AG04450 (cell line): ENCODE data around the gene MLX. TPM values are rescaled to one million over a fixed set of nuclear protein-coding genes. Genes with fewer than 3 reads are reported as not detected.
A peak's percentile ranks its signal among the peaks of the same experiment; 100 is the strongest.

Experiments used
- CTCF ChIA-PET: fragments of 300-600, 350-600 bp; formaldehyde crosslinking; extraction: SDS; loops from one replicate; lab custom pipeline; 2022; ENCODE audit warnings: antibody characterized with exemption, inconsistent platforms; lab: Charles Lee
- POLR2A ChIA-PET: fragments of 350-600 bp; formaldehyde crosslinking; extraction: SDS; loops from one replicate; lab custom pipeline; 2021; ENCODE audit warnings: antibody characterized with exemption, inconsistent platforms; lab: Yijun Ruan, JAX
- DNase-seq: peaks from one replicate; pipeline ENCODE4 v3.0.0-alpha.2; 2011; ENCODE audit warnings: low read depth, low spot score
- H3K27ac ChIP-seq: one replicate; pipeline ENCODE4 v1.5.1; 2012; ENCODE audit warnings: low read depth, low read length, control low read depth
- H3K27me3 ChIP-seq: one replicate; pipeline ENCODE4 v1.6.0; 2012; ENCODE audit warnings: low read length; ENCODE audit not compliant: control insufficient read depth, insufficient read depth
- H3K4me3 ChIP-seq: 2 replicates; pipeline ENCODE4 v1.5.1; 2011; ENCODE audit warnings: mild to moderate bottlenecking, low read depth, low read length, control low read depth
- H3K9me3 ChIP-seq: 2 replicates; pipeline ENCODE4 v1.5.1; 2012; ENCODE audit warnings: low read length; ENCODE audit not compliant: control insufficient read depth, insufficient read depth
- CTCF ChIP-seq: IDR thresholded peaks from 2 replicates; pipeline ENCODE4 v1.5.1; 2011; ENCODE audit warnings: low read depth, low read length, control low read depth, inconsistent platforms
- polyA minus RNA-seq: library from RNA; depleted of rRNA, polyadenylated mRNA; stranded (reverse); fragments of >200 nt; gene quantifications from 2 replicates; pipeline ENCODE4 v1.2.3, GENCODE V29; 2011; rRNA and poly(A)+ RNA removed
- polyA plus RNA-seq: library from polyadenylated mRNA; depleted of rRNA; stranded (reverse); fragments of >200 nt; gene quantifications from 2 replicates; pipeline ENCODE4 v1.2.3, GENCODE V29; 2011; rRNA removed

The MLX gene
- 35.4 and 38.2 TPM in 2 replicates for polyA plus RNA-seq
- 39.0 and 39.7 TPM in 2 replicates for polyA minus RNA-seq

DNA sequence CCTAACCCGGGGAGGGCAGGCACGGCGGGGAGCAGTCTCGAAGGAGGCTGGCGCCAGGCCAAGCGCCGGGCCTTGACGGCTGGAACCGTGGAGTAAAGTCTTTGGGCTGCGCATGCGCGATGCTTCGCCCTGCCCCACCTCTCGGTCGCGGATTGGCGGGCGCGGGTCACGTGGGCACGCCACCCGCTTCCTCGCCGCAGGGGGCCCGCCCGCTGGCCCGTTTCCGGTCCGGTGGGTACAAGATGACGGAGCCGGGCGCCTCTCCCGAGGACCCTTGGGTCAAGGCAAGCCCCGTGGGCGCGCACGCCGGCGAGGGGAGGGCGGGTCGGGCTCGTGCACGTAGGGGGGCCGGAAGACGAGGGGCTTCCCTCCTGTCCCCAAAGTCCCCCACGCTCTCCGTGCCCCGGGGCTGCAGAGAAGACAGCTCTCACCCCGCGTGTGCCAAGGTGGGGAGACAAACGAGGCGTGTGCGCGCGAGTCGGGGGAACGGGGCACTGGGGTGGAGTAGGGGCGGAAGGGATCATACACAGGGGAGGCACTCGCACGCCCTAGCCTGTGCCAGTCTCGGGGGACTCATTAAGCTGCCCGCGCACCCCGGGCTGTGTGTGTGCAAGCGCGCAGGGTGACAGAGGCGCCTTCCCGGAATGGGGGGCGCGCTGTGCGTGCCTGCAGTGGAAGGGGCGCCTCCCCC, at the start of gene MLX:
TSS of gene MLX (plus strand) at position 218 of the 691 bp plus-strand sequence. CDS start at position 243, 25 bp downstream.
- ChIA-PET POLR2A (interaction anchor here (0.9 to 1.0 kb wide), 4 partner anchors 10 to 42 kb away, joined by 3 to 4 read pairs (median 4); partner anchors contain the start of genes NAGLU and PSMC3IP), CTCF (interaction anchor here (1.1 kb wide), 1 partner anchor 11 kb away, joined by 4 read pairs; no protein-coding TSS in a partner anchor)
- Histone ChIP-seq H3K9me3 (peaks cover 5% of the 10 kb centered on the region; the same call in 1 of the 2 replicates), H3K27me3 (no peaks in the 10 kb centered on the region), H3K27ac (peak within 1 kb of the TSS; percentile 70), H3K4me3 (peak within 1 kb of the TSS; percentile 91)
- no peak for TF ChIP-seq CTCF
- peak; percentile 62 for DNase-seq

DNA sequence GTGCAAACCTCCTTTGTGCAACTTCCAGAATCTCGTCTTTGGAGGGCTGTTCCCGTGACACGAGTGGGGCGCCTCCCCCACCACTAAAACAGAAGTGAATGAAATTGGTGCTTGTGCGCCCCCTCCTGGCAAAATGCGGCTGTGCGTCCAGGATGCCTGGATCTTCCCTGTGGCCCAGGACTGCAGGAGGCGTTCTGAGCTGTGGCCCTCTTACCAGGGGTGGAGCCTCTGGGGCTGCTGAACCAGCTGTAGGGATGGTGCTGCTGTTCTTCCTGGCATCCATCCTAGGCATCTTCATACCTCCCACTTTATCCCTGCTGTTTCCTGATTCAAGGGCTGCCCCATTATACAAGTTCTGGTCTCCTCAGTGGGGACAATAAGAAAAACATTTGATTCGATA, 49.4 kb upstream of the MLX start:
- Histone ChIP-seq H3K9me3 (no peaks in the 10 kb centered on the region), H3K4me3 (no peak overlapping the region), H3K27ac (peak overlapping the region; percentile 100), H3K27me3 (no peaks in the 10 kb centered on the region)
- ChIA-PET POLR2A (interaction anchor here (1.0 to 3.9 kb wide), 4 partner anchors 10 to 129 kb away, joined by 3 to 68 read pairs (median 4); partner anchors contain the start of genes CAVIN1 and STAT3), CTCF (interaction anchor here (0.5 to 2.2 kb wide), 43 partner anchors 9 to 499 kb away, joined by 3 to 15 read pairs (median 5); partner anchors contain the start of genes CAVIN1, NAGLU and STAT3)
- peak; percentile 87 for DNase-seq
- TF ChIP-seq CTCF: peak; percentile 95

DNA sequence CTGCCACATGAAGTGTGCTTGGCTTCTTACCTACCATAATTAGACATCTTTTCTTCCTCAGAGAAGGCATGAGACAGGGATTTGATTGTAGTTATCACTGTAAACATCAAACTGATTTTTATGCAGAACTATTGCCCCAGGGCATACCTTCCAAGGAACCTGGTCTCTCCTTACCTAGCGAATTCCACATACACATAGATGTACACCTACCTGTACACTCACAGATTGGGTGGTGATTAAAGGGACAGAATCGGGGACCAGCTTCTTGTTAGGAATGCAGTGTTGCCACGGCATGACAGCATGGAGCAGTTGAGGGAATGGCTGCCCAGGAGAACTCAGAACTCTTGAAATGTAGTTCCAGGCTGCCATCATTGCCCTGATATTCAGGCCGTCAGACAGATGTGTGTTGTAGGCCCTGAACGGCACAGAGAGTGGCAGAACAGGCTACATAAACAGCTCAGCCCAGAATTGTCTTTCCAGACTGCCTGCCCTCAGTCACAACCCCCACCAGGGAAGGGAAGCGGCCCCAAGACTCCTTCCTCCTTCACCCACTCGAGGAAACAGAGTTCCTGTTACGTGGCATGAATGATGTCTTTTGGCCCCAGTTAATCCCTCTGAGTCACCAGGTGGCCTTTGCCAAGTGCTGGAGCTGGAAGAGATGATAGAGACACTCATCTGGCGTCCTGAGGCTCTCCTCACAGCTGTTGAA, 48.7 kb upstream of the MLX start:
- Histone ChIP-seq H3K4me3 (no peak overlapping the region), H3K27me3 (no peaks in the 10 kb centered on the region), H3K27ac (peak overlapping the region; percentile 100), H3K9me3 (no peaks in the 10 kb centered on the region)
- peak; percentile 94 for DNase-seq
- ChIA-PET POLR2A (interaction anchor here (0.7 to 3.9 kb wide), 7 partner anchors 9 to 130 kb away, joined by 3 to 68 read pairs (median 3); partner anchors contain the start of genes CAVIN1, NAGLU and STAT3), CTCF (interaction anchor here (0.5 to 2.2 kb wide), 44 partner anchors 9 to 500 kb away, joined by 3 to 15 read pairs (median 5); partner anchors contain the start of genes CAVIN1, NAGLU and STAT3)
- no peak for TF ChIP-seq CTCF

DNA sequence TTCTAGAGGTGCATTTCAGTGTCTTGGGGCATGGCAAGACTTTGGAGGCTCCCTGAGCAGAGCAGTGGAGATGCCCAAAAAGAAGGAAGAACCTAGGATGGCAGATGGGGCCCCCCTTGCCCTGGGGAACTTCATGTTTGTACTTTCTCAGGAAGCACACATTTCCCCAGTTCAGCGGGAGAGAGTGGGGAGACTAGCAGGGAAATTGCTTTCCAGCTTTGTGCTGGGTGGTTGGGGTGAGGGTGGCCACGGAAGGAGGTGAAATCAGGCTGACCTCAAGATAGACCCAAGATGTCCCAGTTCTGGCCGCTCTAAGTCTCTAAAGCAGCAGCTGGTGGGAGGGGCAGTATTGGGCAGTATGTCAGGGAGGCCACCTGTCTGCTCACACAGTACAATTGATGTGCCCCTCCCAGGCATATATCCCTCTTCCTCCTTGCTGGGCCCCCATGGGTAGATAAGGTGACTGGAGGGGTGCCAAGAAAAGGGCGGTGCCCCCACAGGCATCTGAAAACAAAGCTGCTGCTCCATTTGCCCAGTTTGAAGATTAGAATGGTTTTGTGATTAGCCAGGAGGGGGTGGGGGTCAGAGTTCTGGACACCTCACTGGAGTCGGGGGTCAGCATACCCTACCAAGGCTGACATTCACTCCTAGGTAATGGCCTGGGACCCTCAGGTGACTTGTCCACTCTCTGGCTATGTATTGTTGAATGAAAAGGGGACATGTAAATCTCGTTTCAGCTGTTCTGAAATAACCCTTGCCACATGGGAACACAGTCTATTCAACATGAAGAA, 48.0 kb upstream of the MLX start:
- POLR2A ChIA-PET: interaction anchor here (0.7 to 3.9 kb wide), 10 partner anchors 17 to 325 kb away, joined by 3 to 68 read pairs (median 4); partner anchors contain the start of genes CAVIN1, GHDC, NAGLU and STAT3

More for the DNA sequence above, 48.0 kb upstream of the MLX start:
- CTCF ChIA-PET: interaction anchor here (0.6 to 2.8 kb wide), 5 partner anchors 8 to 197 kb away, joined by 5 to 9 read pairs (median 8); no protein-coding TSS in a partner anchor
- H3K9me3 ChIP-seq: no peaks in the 10 kb centered on the region
- H3K27me3 ChIP-seq: no peaks in the 10 kb centered on the region
- TF ChIP-seq CTCF: no peak
- no peak overlapping the region for H3K4me3 ChIP-seq
- peak overlapping the region; percentile 100 for H3K27ac ChIP-seq
- DNase-seq: no peak
